Retinal pigment epithelial cell (primary cell): ENCODE results near the gene HOXB5.

Source experiments
- DNase-seq: peaks from one replicate; pipeline ENCODE4 v3.0.0-alpha.2; 2010; ENCODE audit warnings: low read depth
- H3K4me3 ChIP-seq: 2 replicates; pipeline ENCODE4 v1.5.1; 2011; ENCODE audit warnings: mild to moderate bottlenecking, low read length, control low read depth, moderate library complexity
- CTCF ChIP-seq: conservative IDR thresholded peaks from 2 replicates; pipeline ENCODE4 v1.5.1; 2011; ENCODE audit warnings: low read depth, low read length, control low read depth, inconsistent platforms

The HOXB5 gene

GRCh38 chr17:48558831-48559121 lies 34.8 kb downstream of the HOXB5 start:
- DNase-seq = no peak
- no peak for TF ChIP-seq CTCF
- H3K4me3 ChIP-seq = no peak overlapping the region

- no peak for TF ChIP-seq CTCF
- no peak overlapping the region for H3K4me3 ChIP-seq
- DNase-seq = no peak
Measured at GRCh38 chr17:48558057-48558830, 35.3 kb downstream of the HOXB5 start.

DNA sequence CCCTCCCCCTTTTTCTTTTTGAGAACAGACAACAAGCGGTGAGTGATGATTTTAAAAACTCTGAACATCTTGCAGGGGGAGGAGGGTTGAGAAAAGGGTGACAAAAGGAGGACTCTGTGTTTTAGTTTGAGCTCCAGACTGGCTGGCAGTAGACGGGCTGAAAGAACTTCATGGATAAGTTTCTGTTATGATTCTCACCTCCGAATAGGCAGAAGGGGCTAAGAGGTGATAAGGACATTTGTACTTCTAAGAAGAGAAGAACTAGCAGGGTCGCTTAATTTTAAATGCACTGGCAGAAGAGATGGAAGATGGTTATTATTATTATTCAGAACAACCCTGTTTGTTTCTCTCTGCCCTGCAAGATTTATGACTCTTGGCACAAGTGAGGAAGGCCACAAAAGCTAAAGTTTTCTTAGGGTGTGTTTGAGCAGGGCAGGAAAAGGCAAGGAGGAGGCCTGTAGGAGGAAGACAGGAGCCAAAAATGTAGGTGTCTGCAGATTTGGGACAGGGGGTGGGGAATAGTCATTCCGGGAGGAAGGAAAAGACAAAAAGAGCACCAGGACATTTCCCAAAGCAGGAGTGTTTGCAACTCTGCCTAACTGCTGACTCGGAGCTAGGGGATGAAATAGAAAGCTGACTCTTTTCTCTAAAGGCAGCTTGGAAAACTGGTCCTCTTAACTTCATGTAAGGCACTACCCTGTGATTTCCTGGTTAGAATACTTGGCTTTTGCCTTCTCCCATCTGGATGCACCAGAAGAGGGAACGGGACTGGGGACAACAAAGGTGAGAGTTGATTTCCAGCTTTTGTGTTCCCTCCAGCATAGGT lies 36.8 kb downstream of the HOXB5 start:
- no peak for DNase-seq
- no peak for TF ChIP-seq CTCF
- H3K4me3 ChIP-seq = no peak overlapping the region

- TF ChIP-seq CTCF = no peak
- no peak overlapping the region for H3K4me3 ChIP-seq
- no peak for DNase-seq
Measured at GRCh38 chr17:48556229-48556575, 37.4 kb downstream of the HOXB5 start.

DNA sequence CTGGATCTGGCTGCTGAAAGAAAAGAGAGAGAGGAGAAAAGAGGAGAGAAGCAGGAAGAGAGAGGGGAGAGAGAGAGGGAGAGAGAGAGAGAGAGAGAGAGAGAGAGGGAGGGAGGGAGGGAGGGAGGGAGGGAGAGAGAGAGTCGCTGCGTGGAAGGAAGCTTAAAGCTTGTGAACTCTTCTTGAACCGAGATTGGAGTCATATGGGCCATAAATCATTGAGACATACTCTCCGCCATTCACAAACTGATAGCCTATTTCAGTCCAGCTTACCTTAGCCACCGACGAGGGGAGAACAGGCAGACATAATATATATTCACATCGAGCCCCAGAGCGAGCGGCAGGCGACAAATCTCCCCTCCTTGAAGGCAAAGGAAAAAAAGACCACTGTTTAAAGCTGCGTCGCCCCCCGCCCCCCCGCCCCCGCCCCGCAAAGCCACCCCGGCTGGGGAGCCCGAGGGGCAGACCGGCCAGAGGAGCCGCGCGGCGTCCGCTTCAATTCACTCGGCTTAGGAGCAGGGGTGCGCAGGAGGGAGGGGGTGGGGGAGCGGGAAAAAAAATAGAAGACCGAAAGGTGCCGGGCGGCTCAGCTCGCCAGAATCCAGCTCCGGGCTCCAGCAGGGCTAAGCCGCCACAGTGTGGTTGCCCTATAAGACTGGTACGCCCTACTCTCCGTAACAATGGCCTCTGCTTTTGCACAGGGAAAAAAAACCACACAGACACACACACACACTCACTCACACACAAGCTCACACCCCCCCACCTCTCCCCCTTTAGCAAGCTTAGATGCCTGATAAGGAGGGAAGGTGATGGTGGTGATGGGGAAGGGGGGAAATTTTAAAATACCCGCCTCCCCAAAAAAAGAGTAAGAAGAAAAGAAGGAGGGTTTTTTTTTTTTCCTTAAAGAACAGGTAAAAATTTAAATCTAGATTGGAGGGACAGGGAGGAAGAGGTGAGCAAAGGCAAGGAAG lies 38.0 kb downstream of the HOXB5 start:
- peak; percentile 13 for DNase-seq
- H3K4me3 ChIP-seq = no peak overlapping the region
- no peak for TF ChIP-seq CTCF

GRCh38 chr17:48554412-48555257 lies 38.9 kb downstream of the HOXB5 start:
- DNase-seq = no peak
- TF ChIP-seq CTCF = no peak
- H3K4me3 ChIP-seq = no peak overlapping the region
